Erythroblast (primary cell): ENCODE data around the gene NUCKS1.

Experiments
- GATA1 ChIP-seq: IDR thresholded peaks from 2 replicates; pipeline ENCODE4 v1.6.1; 2011; ENCODE audit warnings: low read depth, mild to moderate bottlenecking, control low read depth, low read length, moderate library complexity
- POLR2A ChIP-seq: IDR thresholded peaks from 2 replicates; pipeline ENCODE4 v1.6.1; 2011; ENCODE audit warnings: mild to moderate bottlenecking, low read length

DNA sequence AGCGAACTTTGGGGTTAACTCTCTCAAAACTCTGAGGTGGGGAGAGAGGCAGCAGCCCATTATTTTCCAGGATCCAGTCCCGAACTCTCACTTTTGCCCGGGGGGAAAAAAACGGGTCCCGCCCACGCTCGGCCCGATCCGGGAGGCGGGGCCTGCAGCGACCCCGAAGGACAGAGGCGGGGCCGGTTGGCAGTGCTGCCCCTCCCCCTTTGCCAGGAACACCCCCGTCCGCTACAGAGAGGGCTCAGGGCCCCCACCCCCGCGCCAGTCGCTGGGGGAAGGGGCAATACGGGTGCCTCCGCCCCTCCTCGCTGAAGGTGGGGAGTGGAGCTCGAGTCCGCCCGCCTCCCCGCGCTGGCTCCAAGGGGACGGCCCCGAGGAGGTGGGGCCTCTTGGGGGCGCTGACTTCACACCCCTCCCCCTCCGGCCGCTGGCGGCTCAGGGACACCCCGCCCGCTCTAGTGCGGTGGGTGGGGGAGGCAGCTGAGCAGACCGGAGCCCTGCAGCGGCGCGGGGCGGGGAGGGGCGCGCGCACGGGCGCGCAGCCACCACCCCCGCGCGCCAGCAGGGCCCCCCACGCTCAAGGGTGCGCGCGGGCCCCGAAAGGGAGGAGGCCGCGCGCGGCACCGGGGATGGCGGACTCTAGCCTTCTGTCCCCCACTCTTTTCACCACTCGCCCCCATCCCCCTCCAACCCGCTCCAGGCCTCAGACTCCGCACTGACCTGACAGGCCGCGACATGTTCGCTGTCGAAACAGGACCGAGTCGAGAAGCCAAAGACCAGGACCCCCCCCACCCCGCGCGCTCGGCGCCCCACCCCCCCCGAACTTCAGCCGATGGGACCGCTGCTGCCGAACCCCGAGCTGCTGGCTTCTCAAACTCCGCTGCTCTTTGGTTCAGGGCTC, 496 bp downstream of the NUCKS1 start:
- TF ChIP-seq POLR2A (peak; percentile 78), GATA1 (no peak)
